BLaER1 treated with 17β-estradiol and CSF1 and Interleukin-3, amounts not matched to agents 10 nM and 100 nM (cell line): ENCODE results near the gene DDX23.
"Not testable (repeated sequence)": the region's sequence is repeated elsewhere in the genome, so short reads cannot be mapped to it uniquely, and the experiment has no call there.

Experiments used
- H3K27ac ChIP-seq, 11 experiments: shearing (Covaris generic); formaldehyde crosslinking; 2 replicates each; pipeline ENCODE4 v1.8.1; 2022
- H3K27me3 ChIP-seq, 11 experiments: shearing (Covaris generic); formaldehyde crosslinking; 2 replicates each; pipeline ENCODE4 v1.8.1; 2022
- H3K36me3 ChIP-seq, 11 experiments: shearing (Covaris generic); formaldehyde crosslinking; 2 replicates each; pipeline ENCODE4 v1.8.1; 2022
- H3K4me1 ChIP-seq, 10 experiments: shearing (Covaris generic); formaldehyde crosslinking; 2 replicates each; pipeline ENCODE4 v1.8.1; 2022
- H3K4me2 ChIP-seq, 11 experiments: shearing (Covaris generic); formaldehyde crosslinking; 2 replicates each; pipeline ENCODE4 v1.8.1; 2022
- H3K4me3 ChIP-seq, 10 experiments: shearing (Covaris generic); formaldehyde crosslinking; 2 replicates each; pipeline ENCODE4 v1.8.1; 2022
- H3K9ac ChIP-seq, 11 experiments: shearing (Covaris generic); formaldehyde crosslinking; 2 replicates each; pipeline ENCODE4 v1.8.1; 2022
- H3K9me3 ChIP-seq, 11 experiments: shearing (Covaris generic); formaldehyde crosslinking; replicated peaks in 1 of 11; 2 replicates each; pipeline ENCODE4 v1.8.1; 2022
- H4K20me1 ChIP-seq, 11 experiments: shearing (Covaris generic); formaldehyde crosslinking; 2 replicates each; pipeline ENCODE4 v1.8.1; 2022
- Cebpa-rat ChIP-seq, 11 experiments: shearing (Covaris generic); IDR thresholded peaks; 2 replicates each; pipeline ENCODE4 v1.8.1; 2022

Gene DDX23

GRCh38 chr12:48857278-48857994 is 5.5 kb upstream of the DDX23 start:
- no peak overlapping the region for H3K4me3 ChIP-seq
- no peak overlapping the region; a peak in 1 of 22 replicates for H3K9ac ChIP-seq
- H3K27ac ChIP-seq: peak overlapping the region in 1 of 11 experiments; percentile 3; a peak in 1 of 22 replicates
- TF ChIP-seq Cebpa-rat (IDR thresholded peaks at IDR 0.05): no peak
- peak overlapping the region in 9 of 11 experiments; percentile 43 to 75 (median 65); a peak in 18 of 22 replicates for H3K4me2 ChIP-seq
- no peaks in the 10 kb centered on the region for H4K20me1 ChIP-seq
- peaks cover 0 to 3% (median 0%) of the 10 kb centered on the region in 11 experiments; a peak in 4 of 22 replicates for H3K27me3 ChIP-seq
- H3K9me3 ChIP-seq: no peaks in the 10 kb centered on the region
- H3K36me3 ChIP-seq: peaks cover 0 to 9% (median 0%) of the 10 kb centered on the region in 11 experiments; a peak in 3 of 22 replicates
- peaks cover 10 to 29% (median 21%) of the 10 kb centered on the region in 10 experiments for H3K4me1 ChIP-seq

GRCh38 chr12:48856379-48856778 is 4.4 kb upstream of the DDX23 start:
- H4K20me1 ChIP-seq: no peaks in the 10 kb centered on the region

GRCh38 chr12:48854932-48855331 is 3.0 kb upstream of the DDX23 start:
- H3K36me3 ChIP-seq: peaks cover 0 to 13% (median 5%) of the 10 kb centered on the region in 11 experiments; a peak in 10 of 22 replicates

More at GRCh38 chr12:48856379-48856778, 4.4 kb upstream of the DDX23 start:
- Histone ChIP-seq H3K9ac (0 out of 22 replicates have a peak overlapping the region, but pooled peaks of 1 of the 11 experiments have one; percentile 3), H3K36me3 (peaks cover 0 to 9% (median 0%) of the 10 kb centered on the region in 11 experiments; a peak in 3 of 22 replicates), H3K27ac (no peak overlapping the region), H3K27me3 (no peaks in the 10 kb centered on the region), H3K4me1 (peaks cover 7 to 27% (median 21%) of the 10 kb centered on the region in 10 experiments), H3K9me3 (no peaks in the 10 kb centered on the region), H3K4me2 (no peak overlapping the region), H3K4me3 (no peak overlapping the region)
- TF ChIP-seq Cebpa-rat (IDR thresholded peaks at IDR 0.05): no peak

GRCh38 chr12:48854488-48854887 is 2.5 kb upstream of the DDX23 start:
- Histone ChIP-seq H4K20me1 (peaks cover 3 to 11% (median 6%) of the 10 kb centered on the region in 11 experiments; a peak in 13 of 22 replicates), H3K9ac (no peak overlapping the region), H3K9me3 (no peaks in the 10 kb centered on the region), H3K27ac (no peak overlapping the region), H3K4me2 (no peak overlapping the region), H3K36me3 (peaks cover 3 to 17% (median 9%) of the 10 kb centered on the region in 11 experiments; a peak in 16 of 22 replicates), H3K4me3 (no peak overlapping the region), H3K4me1 (peaks cover 19 to 42% (median 36%) of the 10 kb centered on the region in 10 experiments), H3K27me3 (no peaks in the 10 kb centered on the region)
- TF ChIP-seq Cebpa-rat (IDR thresholded peaks at IDR 0.05): no peak

More at GRCh38 chr12:48854932-48855331, 3.0 kb upstream of the DDX23 start:
- H3K27ac ChIP-seq, H4K20me1 ChIP-seq, H3K4me2 ChIP-seq, H3K4me3 ChIP-seq, H3K9ac ChIP-seq, H3K9me3 ChIP-seq, H3K27me3 ChIP-seq: not testable (repeated sequence)
- H3K4me1 ChIP-seq: peaks cover 14 to 38% (median 32%) of the 10 kb centered on the region in 10 experiments

GRCh38 chr12:48852734-48853688 is 1.0 kb upstream of the DDX23 start:
- H3K4me1 ChIP-seq: peaks cover 22 to 42% (median 38%) of the 10 kb centered on the region in 10 experiments
- H3K27me3 ChIP-seq: no peaks in the 10 kb centered on the region
- peak overlapping the region; percentile 54 to 99 (median 96); a peak in 21 of 22 replicates for H3K27ac ChIP-seq
- TF ChIP-seq Cebpa-rat (IDR thresholded peaks at IDR 0.05): no peak
- H3K9ac ChIP-seq: peak overlapping the region; percentile 63 to 100 (median 96)
- H4K20me1 ChIP-seq: peaks cover 5 to 26% (median 20%) of the 10 kb centered on the region in 11 experiments; a peak in 16 of 22 replicates
- peak overlapping the region; percentile 83 to 96 (median 92) for H3K4me2 ChIP-seq
- H3K9me3 ChIP-seq: no peaks in the 10 kb centered on the region
- peaks cover 5 to 32% (median 22%) of the 10 kb centered on the region in 11 experiments; a peak in 18 of 22 replicates for H3K36me3 ChIP-seq
- peak overlapping the region; percentile 83 to 99 (median 92) for H3K4me3 ChIP-seq

GRCh38 chr12:48842021-48842420 is 9.9 kb downstream of the DDX23 start:
- not testable (repeated sequence) for H3K27me3 ChIP-seq, H3K9ac ChIP-seq, H3K4me3 ChIP-seq, H3K4me2 ChIP-seq, H3K27ac ChIP-seq, H3K4me1 ChIP-seq, H3K9me3 ChIP-seq
- Histone ChIP-seq H4K20me1 (peaks cover 17 to 72% (median 39%) of the 10 kb centered on the region in 11 experiments; a peak in 21 of 22 replicates), H3K36me3 (peaks cover 82 to 94% (median 88%) of the 10 kb centered on the region in 11 experiments)

- Histone ChIP-seq H3K36me3 (peaks cover 84 to 94% (median 88%) of the 10 kb centered on the region in 11 experiments), H3K27ac (no peak overlapping the region), H3K4me3 (no peak overlapping the region), H3K4me1 (no peaks in the 10 kb centered on the region), H4K20me1 (peaks cover 0 to 86% (median 46%) of the 10 kb centered on the region in 11 experiments; a peak in 16 of 22 replicates), H3K4me2 (no peak overlapping the region), H3K27me3 (no peaks in the 10 kb centered on the region), H3K9me3 (no peaks in the 10 kb centered on the region), H3K9ac (no peak overlapping the region)
- TF ChIP-seq Cebpa-rat (IDR thresholded peaks at IDR 0.05): no peak
Measured at GRCh38 chr12:48838048-48838447, 13.9 kb downstream of the DDX23 start.

GRCh38 chr12:48832321-48833060 is 19.5 kb downstream of the DDX23 start:
- Histone ChIP-seq H3K27me3 (no peaks in the 10 kb centered on the region), H3K4me3 (no peak overlapping the region), H3K4me1 (no peaks in the 10 kb centered on the region; a peak in 1 of 20 replicates), H3K36me3 (peaks cover 100% of the 10 kb centered on the region in 11 experiments), H3K9me3 (no peaks in the 10 kb centered on the region), H4K20me1 (peaks cover 33 to 100% (median 85%) of the 10 kb centered on the region in 11 experiments), H3K27ac (no peak overlapping the region), H3K9ac (0 out of 22 replicates have a peak overlapping the region, but pooled peaks of 1 of the 11 experiments have one; percentile 5), H3K4me2 (no peak overlapping the region)
- TF ChIP-seq Cebpa-rat (IDR thresholded peaks at IDR 0.05): no peak
